Skeletal muscle tissue (tissue), 4 donors: Measurements from ENCODE around the gene SLC7A1. TPM values are rescaled to one million over a fixed set of nuclear protein-coding genes. Genes with fewer than 3 reads are reported as not detected.

Experiments used
- H3K27ac ChIP-seq: one replicate; pipeline ENCODE4 v1.7.0; 2013; ENCODE audit warnings: mild to moderate bottlenecking, low read depth, low read length, inconsistent platforms
- H3K27me3 ChIP-seq, 3 donors: one replicate each; pipeline ENCODE4 v1.7.0; 2013; ENCODE audit warnings: low read length in 3 of 3; ENCODE audit not compliant: control insufficient read depth in 3 of 3, insufficient read depth in 3 of 3
- H3K36me3 ChIP-seq, 3 donors: one replicate each; pipeline ENCODE4 v1.7.0; 2013; ENCODE audit warnings: low read length in 3 of 3; ENCODE audit not compliant: control insufficient read depth in 3 of 3, insufficient read depth in 3 of 3
- H3K4me1 ChIP-seq, 3 donors: one replicate each; pipeline ENCODE4 v1.7.0; 2013; ENCODE audit warnings: low read length in 3 of 3, mild to moderate bottlenecking in 3 of 3; ENCODE audit not compliant: control insufficient read depth in 3 of 3, insufficient read depth in 3 of 3
- H3K4me3 ChIP-seq, 3 donors: one replicate each; pipeline ENCODE4 v1.7.0; 2013; ENCODE audit warnings: low read length in 3 of 3
- H3K9ac ChIP-seq, 3 donors: one replicate each; pipeline ENCODE4 v1.7.0; 2013; ENCODE audit warnings: low read length in 3 of 3, mild to moderate bottlenecking in 3 of 3, moderate library complexity in 2 of 3, low read depth in 1 of 3
- H3K9me3 ChIP-seq, 3 donors: one replicate each; pipeline ENCODE4 v1.7.0; 2013; ENCODE audit warnings: low read length in 3 of 3; ENCODE audit not compliant: control insufficient read depth in 3 of 3
- total RNA-seq: library from RNA; depleted of rRNA; stranded (reverse); fragments of >200 nt; gene quantifications from one replicate; pipeline ENCODE4 v1.2.3, GENCODE V29; 2014
- donor health status: Osteomylitis.

The SLC7A1 gene
- total RNA-seq, 1 donor from 2014 or later = 4.2 TPM

DNA sequence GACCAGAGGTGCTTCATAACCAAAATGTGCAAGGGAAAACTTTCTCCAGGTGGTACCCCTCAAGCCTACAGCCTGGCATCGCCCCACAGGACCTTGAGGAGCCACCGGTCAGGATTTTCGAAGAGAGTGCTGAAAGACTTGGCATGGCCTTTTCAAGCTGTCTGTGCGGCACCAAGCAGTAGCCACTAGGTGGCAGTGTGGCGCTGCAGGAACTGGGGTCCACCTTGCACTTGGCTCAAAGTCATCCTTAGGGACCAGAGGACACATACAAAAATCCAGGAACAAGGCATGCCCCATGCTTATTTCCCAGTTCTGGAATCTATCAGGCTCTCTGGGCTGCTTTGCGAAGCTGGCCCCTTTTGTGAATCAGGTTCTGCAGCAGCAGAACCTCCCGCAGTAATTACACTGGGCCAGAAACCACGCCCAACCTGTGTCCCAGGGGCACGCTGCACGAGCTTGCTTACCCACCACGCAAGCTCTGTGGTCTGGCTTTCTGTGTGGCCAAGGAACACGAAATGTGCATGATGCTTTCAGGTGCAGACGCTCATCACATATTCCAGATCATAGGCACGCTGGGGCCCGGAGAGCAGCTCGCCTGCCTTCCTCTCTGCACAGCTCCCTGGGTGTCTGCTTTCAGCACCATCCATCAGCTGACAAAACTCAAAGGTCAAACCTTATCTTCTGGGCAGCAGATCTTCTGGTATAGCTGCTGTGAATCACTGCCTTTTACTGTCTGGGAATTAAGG, 87.2 kb downstream of the SLC7A1 start:
- Histone ChIP-seq H3K27ac (no peak overlapping the region), H3K36me3 (no peaks in the 10 kb centered on the region), H3K9ac (no peak overlapping the region), H3K4me1 (peaks cover 11 to 17% (median 14%) of the 10 kb centered on the region in 3 donors), H3K27me3 (peaks cover 27 to 35% (median 32%) of the 10 kb centered on the region in 3 donors), H3K9me3 (no peaks in the 10 kb centered on the region), H3K4me3 (peak overlapping the region in 1 of 3 donors; percentile 32)

DNA sequence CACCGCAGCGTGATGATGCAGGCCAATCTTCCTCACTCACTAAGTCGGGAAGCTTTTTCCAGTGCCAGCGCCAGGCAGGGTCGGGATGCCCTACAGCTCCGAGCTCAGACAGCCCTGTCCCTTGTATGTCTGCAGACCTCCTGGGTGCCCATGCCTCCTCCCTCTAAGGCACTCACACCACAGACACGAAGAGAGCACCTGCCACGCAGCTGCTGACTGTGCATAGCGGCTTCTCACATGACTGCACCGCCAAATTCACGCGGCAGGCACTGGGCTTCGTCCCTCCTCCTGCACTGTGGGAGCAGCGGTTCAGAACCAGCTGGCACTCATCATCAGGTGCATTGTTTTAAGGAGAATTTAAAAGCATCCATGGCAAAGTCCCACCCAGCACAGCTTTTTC, 88.1 kb downstream of the SLC7A1 start:
- no peak overlapping the region for H3K4me3 ChIP-seq
- H3K27ac ChIP-seq = no peak overlapping the region
- peaks cover 32 to 45% (median 40%) of the 10 kb centered on the region in 3 donors for H3K27me3 ChIP-seq
- H3K9me3 ChIP-seq = no peaks in the 10 kb centered on the region
- no peaks in the 10 kb centered on the region for H3K36me3 ChIP-seq
- H3K9ac ChIP-seq = peak overlapping the region in 1 of 3 donors; percentile 16
- H3K4me1 ChIP-seq = peaks cover 11 to 26% (median 14%) of the 10 kb centered on the region in 3 donors

DNA sequence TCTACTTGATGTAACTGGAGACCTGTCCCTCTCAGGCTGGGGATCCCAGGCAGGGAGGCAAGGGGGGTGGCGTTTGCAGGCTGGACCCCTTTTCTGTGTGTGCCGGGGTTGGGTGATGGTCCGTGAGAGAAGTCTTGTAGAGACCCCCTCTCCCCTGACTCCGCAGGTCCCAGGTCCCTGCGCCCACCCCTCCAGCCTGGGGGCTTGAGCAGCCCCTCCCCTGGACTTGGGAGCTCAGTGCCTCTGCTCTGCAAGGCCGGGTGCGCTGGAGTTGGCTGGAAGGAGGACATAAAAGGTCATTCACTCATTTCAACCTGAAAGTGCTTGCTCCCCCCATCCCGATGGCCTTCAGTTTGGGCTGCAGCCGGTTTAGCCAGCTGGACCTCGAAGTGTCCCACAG, 89.5 kb downstream of the SLC7A1 start:
- Histone ChIP-seq H3K9me3 (no peaks in the 10 kb centered on the region), H3K4me3 (no peak overlapping the region), H3K27me3 (peaks cover 32 to 58% (median 51%) of the 10 kb centered on the region in 3 donors), H3K9ac (no peak overlapping the region), H3K4me1 (peaks cover 11 to 26% (median 14%) of the 10 kb centered on the region in 3 donors), H3K27ac (no peak overlapping the region), H3K36me3 (no peaks in the 10 kb centered on the region)

DNA sequence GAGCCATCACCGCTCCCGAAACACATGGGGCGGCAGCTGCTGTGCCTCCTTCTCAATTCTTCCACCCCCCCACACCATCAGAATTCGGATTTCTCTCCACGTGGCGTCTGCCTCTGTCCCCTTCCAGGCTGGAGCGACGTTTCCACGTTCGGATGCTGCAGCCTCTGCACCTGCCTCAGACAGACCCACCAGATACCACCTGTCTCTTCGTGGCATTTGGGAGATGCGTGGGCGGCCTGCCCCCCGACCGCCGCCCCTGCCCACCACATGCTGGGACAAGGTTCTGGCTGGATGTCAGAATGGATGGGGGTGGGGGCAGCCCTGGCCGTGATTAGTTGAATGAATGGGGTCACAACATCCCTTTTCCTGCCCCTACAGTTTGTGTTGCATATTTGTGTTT, 90.0 kb downstream of the SLC7A1 start:
- Histone ChIP-seq H3K9ac (no peak overlapping the region), H3K27ac (no peak overlapping the region), H3K27me3 (peaks cover 32 to 58% (median 51%) of the 10 kb centered on the region in 3 donors), H3K4me3 (no peak overlapping the region), H3K4me1 (peaks cover 11 to 26% (median 14%) of the 10 kb centered on the region in 3 donors), H3K9me3 (no peaks in the 10 kb centered on the region), H3K36me3 (no peaks in the 10 kb centered on the region)

DNA sequence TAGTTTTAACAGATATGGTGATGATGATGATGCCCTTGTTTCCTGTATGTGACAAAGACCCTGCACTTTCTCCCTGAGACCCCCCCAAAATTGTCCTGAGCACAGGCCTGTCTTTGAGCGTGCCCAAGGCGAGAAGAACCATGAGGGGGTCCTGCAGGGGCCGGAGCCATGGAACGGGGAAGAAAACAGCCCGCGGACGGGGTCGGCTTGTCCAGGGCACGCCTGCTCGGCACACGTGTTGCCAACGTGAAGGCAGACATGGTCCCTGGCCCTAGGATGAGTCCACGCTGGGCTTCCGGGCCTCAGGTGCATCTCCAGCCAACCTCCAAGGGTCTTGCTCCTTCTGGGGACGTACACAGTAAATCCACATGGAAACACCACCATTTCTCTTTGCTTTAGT, 90.8 kb downstream of the SLC7A1 start:
- Histone ChIP-seq H3K9ac (no peak overlapping the region), H3K4me3 (no peak overlapping the region), H3K4me1 (peaks cover 11 to 26% (median 14%) of the 10 kb centered on the region in 3 donors), H3K27me3 (peaks cover 32 to 60% (median 51%) of the 10 kb centered on the region in 3 donors), H3K9me3 (no peaks in the 10 kb centered on the region), H3K36me3 (no peaks in the 10 kb centered on the region), H3K27ac (no peak overlapping the region)

DNA sequence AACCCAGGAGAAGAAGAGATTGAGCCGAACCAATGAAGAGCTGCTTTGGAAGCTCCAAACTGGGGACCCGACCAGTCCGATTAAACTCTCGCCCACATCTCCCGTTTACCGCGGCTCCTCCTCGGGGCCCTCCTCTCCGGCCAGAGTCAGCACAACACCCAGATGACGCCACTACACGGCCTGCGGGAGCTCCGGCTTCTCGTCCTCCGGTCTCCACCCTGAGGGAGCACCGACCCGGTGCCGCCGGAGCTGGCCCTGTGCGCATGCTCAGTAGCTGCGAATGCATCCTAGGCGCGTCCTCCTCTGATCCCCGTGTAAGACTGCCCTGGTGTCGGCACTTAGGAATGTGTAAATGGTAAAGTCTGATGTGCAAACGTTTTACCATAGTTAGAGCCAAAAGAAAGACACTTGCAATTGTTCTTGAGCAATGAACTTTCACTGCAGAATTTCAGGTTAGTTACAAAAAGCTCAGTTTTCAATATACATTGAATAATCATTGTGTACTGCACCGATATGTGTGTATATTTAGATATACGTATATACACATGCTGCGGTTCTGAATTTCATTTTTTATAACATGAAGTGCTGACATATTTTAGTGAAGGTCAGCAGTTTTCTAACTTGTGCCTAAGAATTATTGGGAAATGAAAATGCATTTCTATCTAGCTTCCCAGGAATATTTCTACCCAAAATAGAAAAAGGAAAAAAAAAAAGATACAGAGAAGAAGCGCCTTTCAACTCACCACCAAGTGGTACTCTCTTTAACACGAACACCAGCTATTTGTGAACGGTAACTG, 92.2 kb downstream of the SLC7A1 start:
- H3K27me3 ChIP-seq = peaks cover 34 to 69% (median 51%) of the 10 kb centered on the region in 3 donors
- peak overlapping the region; percentile 39 to 49 (median 41) for H3K4me3 ChIP-seq

DNA sequence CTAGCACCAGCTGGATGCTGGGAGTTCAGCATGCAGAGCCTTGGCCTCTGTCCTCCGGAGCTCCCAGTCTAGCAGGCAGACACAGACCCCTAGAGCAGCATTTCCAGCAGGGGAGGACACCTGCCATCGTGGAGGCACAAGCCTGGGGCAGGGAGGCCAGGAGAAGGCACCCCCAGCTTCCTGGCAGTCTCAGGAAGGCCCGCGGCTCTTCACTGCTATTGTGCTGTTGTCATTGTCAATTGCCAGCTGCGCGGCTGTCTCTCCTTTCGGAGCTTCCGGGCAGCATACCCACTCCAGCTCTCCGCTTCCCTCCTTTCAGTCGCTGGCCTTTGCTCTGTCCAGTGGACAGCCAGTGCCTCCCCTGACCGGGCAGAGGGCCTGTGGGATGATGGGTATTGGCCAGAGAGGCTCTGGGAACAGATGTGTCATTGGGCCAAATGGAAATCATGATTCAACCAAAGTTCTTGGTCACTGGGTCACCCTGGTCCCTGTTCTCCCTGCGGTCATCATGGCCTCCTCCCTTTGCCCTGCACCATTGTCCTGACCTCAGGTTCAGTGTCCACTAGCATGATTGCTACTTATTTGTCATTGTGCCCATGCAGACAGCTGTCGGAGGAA, 93.0 kb downstream of the SLC7A1 start:
- Histone ChIP-seq H3K36me3 (no peaks in the 10 kb centered on the region), H3K9me3 (no peaks in the 10 kb centered on the region), H3K27ac (no peak overlapping the region), H3K27me3 (peaks cover 34 to 73% (median 46%) of the 10 kb centered on the region in 3 donors), H3K4me3 (peak overlapping the region; percentile 39 to 49 (median 41)), H3K4me1 (peaks cover 2 to 14% (median 4%) of the 10 kb centered on the region in 3 donors), H3K9ac (no peak overlapping the region)

More for the DNA sequence above, 92.2 kb downstream of the SLC7A1 start:
- H3K9ac ChIP-seq = no peak overlapping the region
- no peak overlapping the region for H3K27ac ChIP-seq
- H3K9me3 ChIP-seq = no peaks in the 10 kb centered on the region
- H3K4me1 ChIP-seq = peaks cover 8 to 22% (median 9%) of the 10 kb centered on the region in 3 donors
- no peaks in the 10 kb centered on the region for H3K36me3 ChIP-seq

DNA sequence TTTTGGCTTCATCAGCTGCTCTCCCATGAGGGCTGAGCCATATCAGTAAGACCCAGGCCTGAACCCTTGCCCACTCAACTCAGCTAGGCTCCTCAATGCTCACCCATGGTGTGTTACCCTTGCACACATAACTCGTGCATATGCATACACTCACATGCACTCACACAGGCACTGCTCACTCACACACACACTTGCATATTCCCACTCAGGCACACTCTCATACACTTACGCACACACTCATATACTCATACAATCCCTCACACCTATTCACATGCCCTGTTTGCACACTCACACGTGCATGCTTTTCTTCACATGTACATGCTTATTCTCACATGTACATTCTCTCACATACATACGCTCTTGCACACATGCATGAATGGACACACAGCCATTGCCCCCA, 93.8 kb downstream of the SLC7A1 start:
- Histone ChIP-seq H3K9me3 (no peaks in the 10 kb centered on the region), H3K4me1 (peaks cover 4 to 13% (median 6%) of the 10 kb centered on the region in 3 donors), H3K9ac (no peak overlapping the region), H3K36me3 (no peaks in the 10 kb centered on the region), H3K27me3 (peaks cover 26 to 72% (median 42%) of the 10 kb centered on the region in 3 donors), H3K4me3 (no peak overlapping the region), H3K27ac (no peak overlapping the region)

DNA sequence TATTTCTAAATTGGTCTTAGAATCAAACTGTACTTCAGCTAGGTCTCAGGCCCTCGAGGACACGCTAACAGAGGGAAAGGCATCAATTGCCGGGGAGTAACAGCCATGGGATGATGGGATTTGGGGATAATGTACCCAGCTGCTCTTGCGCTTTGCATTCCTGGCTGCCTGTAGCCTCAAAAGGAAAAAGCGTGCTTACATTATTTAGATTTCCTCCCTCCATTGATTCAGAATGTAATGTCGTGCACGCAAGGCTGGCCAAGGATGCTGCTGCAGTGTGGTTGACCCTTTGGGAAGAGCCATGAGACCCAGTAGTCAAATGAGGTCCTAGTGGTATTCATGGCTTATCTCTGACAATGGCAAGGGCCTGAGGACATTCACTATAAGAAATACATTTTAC, 95.1 kb downstream of the SLC7A1 start:
- H3K4me1 ChIP-seq = peaks cover 8 to 21% (median 13%) of the 10 kb centered on the region in 3 donors
- no peak overlapping the region for H3K9ac ChIP-seq
- H3K27ac ChIP-seq = no peak overlapping the region
- H3K4me3 ChIP-seq = no peak overlapping the region
- H3K9me3 ChIP-seq = no peaks in the 10 kb centered on the region
- H3K36me3 ChIP-seq = no peaks in the 10 kb centered on the region
- H3K27me3 ChIP-seq = peaks cover 15 to 67% (median 35%) of the 10 kb centered on the region in 3 donors
